ENCODE measurements around the gene STAG1.
"Not testable (repeated sequence)": the region's sequence is repeated elsewhere in the genome, so short reads cannot be mapped to it uniquely, and the experiment has no call there.

STAG1 gene
- total RNA-seq: 109 to 184 (median 151) reads per million in 9 experiments

DNA sequence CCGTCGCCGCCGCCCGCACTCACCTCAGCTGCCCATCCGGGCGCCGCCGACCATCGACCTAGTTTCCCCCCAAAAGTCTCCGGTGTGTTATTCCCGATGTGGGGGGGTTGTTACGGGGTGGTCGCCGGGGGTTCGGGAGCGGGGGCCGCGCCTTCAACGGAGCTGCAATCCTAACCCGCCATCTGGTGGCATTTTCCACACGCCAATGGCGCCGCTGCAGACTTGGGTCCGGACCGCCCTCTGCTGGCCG, at the start of gene STAG1:
TSS of gene STAG1 (minus strand) at position 207 of the 250 bp plus-strand sequence. CDS start 121,480 bp downstream, outside the sequence.
- ATAC-seq (replicated peaks): no peak
- H3K27me3 Mint-ChIP-seq: no peaks in the 10 kb centered on the region
- peaks cover 25% of the 10 kb centered on the region for H3K36me3 Mint-ChIP-seq (ENCODE audit: insufficient read depth)
- peaks cover 30 to 40% of the 10 kb centered on the region in 2 donors for H3K4me1 Mint-ChIP-seq (ENCODE audit: low read depth in 2 of 2)
- H3K4me3 Mint-ChIP-seq: peak within 1 kb of the TSS; percentile 90 to 96
- no peak for DNase-seq
- peak within 1 kb of the TSS; percentile 94 to 99 for H3K27ac Mint-ChIP-seq
- H3K9me3 Mint-ChIP-seq: no peaks in the 10 kb centered on the region

DNA sequence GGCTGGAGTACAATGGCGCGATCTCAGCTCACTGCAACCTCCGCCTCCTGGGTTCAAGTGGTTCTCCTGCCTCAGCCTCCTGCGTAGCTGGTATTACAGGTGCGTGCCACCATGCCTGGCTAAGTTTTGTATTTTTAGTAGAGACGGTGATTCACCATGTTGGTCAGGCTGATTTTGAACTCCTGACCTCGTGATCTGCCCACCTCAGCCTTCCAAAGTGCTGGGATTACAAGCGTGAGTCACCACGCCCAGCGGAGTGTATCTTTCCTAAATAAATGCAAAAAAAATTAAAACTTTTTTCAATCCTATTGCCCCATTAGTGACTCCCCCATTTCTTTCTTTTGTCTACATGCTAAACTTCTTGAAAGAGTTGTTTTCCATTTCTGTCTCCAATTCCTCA, 49.0 kb upstream of the STAG1 start:
- not testable (repeated sequence) for H3K27ac Mint-ChIP-seq; H3K27me3 Mint-ChIP-seq; ATAC-seq (replicated peaks); H3K36me3 Mint-ChIP-seq (ENCODE audit: insufficient read depth); DNase-seq; H3K9me3 Mint-ChIP-seq; H3K4me3 Mint-ChIP-seq
- peaks cover 0 to 17% of the 10 kb centered on the region in 2 donors for H3K4me1 Mint-ChIP-seq (ENCODE audit: low read depth in 2 of 2)

DNA sequence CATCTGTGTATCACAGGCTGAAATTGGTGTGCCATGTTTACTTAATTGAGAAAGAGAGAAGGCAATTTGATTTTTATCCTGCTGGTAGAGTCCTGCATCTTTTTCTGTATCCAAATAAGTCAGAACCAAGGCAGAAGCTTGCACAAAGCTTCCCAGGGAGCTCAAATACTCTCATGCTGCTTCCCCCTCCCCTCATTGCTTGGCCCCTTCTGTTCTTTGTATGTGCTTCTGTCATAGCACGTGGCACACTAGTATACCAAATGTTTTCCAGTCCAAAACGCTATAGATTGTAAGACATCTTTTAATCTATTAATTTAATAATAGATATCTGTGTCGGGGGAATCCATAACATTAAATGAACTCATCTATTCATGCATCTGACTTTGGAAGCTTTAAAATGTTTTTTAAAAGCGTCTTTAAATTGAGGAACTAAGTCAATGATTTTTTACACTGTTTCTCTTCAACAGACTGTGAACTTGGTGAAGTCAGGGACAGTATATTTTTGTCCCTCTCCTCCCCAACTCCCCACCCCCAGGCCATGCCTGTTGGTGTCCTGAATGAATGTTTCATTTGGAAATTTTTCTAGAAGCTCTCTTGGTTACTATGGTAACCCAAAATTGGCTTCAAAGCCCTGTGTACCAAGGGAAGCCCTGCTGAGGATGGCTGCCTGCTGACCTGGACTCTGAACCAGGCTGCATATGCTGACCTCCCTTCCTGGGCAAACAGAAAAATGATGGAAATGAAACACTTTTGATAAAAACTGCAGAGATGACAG, 40.6 kb upstream of the STAG1 start:
- Mint-ChIP-seq H3K4me3 (no peak overlapping the region), H3K27ac (no peak overlapping the region), H3K4me1 (ENCODE audit: low read depth in 2 of 2) (no peaks in the 10 kb centered on the region), H3K27me3 (peaks cover 14 to 21% of the 10 kb centered on the region in 2 donors), H3K36me3 (ENCODE audit: insufficient read depth) (no peaks in the 10 kb centered on the region), H3K9me3 (no peaks in the 10 kb centered on the region)
- no peak for DNase-seq
- no peak for ATAC-seq (replicated peaks)

DNA sequence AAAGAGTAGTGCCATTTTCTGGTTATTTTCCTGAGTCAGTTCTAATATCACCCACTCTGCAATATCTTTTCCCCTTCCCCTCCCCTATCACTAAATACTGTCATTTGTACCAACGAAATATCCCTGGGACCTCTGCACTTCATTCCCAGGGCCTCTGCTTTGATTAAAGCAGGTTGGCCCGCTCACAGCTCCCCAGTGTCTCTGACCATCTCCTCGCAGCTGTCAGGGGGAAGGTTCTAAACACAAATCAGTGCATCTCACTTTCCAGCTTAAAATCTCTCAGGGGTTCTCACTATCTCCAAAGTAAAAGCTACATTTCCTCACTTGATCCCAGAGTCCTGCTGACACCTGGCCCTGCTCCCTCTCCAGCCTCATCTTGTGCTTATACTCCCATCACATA, 38.6 kb upstream of the STAG1 start:
- Mint-ChIP-seq H3K27me3 (peaks cover 14 to 21% of the 10 kb centered on the region in 2 donors), H3K9me3 (no peaks in the 10 kb centered on the region), H3K27ac (no peak overlapping the region), H3K4me3 (no peak overlapping the region), H3K36me3 (ENCODE audit: insufficient read depth) (peaks cover 2% of the 10 kb centered on the region), H3K4me1 (ENCODE audit: low read depth in 2 of 2) (peaks cover 8% of the 10 kb centered on the region in 2 donors)
- DNase-seq (no peak), ATAC-seq (replicated peaks) (no peak)

DNA sequence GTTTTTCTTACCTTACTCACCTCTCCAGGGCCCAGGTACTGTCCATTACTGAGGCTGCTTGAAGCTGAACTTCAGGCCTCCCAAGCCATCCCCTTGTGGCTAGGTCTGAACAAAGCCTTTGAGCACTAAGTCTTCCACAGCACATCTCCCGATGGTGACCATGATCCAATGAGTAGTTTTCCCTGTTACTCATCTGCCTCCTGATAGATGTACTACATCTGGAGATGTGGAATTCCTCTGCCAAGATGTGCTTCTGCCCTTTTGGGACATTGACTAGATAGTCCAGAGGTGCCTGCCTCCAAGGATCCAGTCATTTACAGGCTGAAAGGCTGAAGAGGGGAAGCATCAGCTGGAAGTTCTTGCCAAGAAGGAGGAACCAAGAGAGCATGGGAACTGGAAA, 37.8 kb upstream of the STAG1 start:
- Mint-ChIP-seq H3K4me1 (ENCODE audit: low read depth in 2 of 2) (peaks cover 8% of the 10 kb centered on the region in 2 donors), H3K27ac (no peak overlapping the region), H3K4me3 (no peak overlapping the region), H3K36me3 (ENCODE audit: insufficient read depth) (peaks cover 2% of the 10 kb centered on the region), H3K27me3 (peaks cover 8 to 18% of the 10 kb centered on the region in 2 donors), H3K9me3 (no peaks in the 10 kb centered on the region)
- DNase-seq: no peak
- no peak for ATAC-seq (replicated peaks)

DNA sequence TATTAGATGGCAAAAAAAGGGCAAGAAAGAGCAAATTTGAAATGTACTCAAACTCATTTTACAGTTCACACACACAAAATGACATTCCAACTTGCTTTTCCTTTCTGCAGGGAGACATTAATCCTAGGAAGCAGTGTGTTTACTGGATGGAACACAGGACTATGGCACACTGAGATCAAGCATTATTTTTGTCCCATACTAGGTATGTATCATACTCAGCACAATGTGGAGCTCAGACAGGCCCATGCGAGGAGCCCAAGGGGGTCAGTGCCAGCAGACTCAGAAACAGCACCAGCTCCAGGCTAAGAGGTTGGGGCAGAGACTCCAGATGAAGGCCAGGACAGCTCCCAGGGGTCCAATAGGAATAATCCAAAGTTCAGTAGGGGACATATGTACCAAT, 36.0 kb upstream of the STAG1 start:
- no peak overlapping the region for H3K27ac Mint-ChIP-seq
- ATAC-seq (replicated peaks) (no peak), DNase-seq (no peak)
- peaks cover 0 to 7% of the 10 kb centered on the region in 2 donors for H3K27me3 Mint-ChIP-seq
- peaks cover 2% of the 10 kb centered on the region for H3K36me3 Mint-ChIP-seq (ENCODE audit: insufficient read depth)
- H3K9me3 Mint-ChIP-seq: no peaks in the 10 kb centered on the region
- peaks cover 8% of the 10 kb centered on the region in 2 donors for H3K4me1 Mint-ChIP-seq (ENCODE audit: low read depth in 2 of 2)
- H3K4me3 Mint-ChIP-seq: no peak overlapping the region

DNA sequence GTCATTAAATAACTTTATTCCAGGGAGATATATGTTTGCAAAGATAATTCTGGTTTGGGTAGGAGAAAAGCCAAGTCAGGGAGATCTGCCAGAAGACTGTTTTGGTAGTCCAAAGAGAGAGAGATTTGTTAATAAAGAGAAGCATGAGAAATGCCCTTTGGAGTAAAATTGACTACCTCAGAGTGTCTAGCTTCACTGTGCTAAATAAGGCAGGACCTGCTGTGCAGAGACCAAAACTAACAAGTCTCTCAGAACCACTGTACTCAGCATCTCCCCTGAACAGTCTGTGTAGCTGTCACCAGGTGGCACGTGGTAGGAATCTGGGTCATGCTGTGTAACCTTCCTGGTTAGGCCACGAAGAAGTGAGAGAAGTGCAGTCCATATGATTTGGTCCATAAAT, 35.2 kb upstream of the STAG1 start:
- DNase-seq (peak; percentile 21 to 27 (median 23)), ATAC-seq (replicated peaks) (peak; percentile 100)
- Mint-ChIP-seq H3K27ac (peak overlapping the region; percentile 67 to 81), H3K36me3 (ENCODE audit: insufficient read depth) (peaks cover 2% of the 10 kb centered on the region), H3K4me3 (no peak overlapping the region), H3K9me3 (no peaks in the 10 kb centered on the region), H3K4me1 (ENCODE audit: low read depth in 2 of 2) (peaks cover 8% of the 10 kb centered on the region in 2 donors), H3K27me3 (peaks cover 0 to 3% of the 10 kb centered on the region in 2 donors)

DNA sequence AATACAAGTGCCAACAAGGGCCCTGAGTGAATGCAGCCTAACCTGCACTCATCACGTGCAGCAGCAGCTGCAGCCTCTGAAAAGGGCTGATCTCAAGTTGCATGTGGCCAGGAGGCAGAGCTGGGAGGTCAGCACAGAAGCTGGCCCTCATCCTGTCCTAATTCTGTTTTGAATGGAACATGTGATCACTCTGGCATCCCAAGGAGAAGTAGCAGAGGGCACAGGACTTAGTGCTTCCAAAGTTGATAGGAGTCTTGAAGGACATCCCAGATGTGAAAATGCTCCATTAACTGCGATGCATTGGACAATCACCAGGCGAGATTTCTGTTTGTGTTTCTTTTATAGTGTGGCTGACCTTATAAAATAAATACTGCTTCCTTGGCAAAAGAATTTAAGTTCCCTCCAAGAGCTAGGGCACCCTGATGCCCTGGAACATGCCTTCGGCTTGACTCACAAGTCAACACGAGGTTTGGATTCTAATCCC, 31.6 kb upstream of the STAG1 start:
- H3K4me3 Mint-ChIP-seq: no peak overlapping the region
- DNase-seq (no peak), ATAC-seq (replicated peaks) (no peak)
- peaks cover 2% of the 10 kb centered on the region for H3K36me3 Mint-ChIP-seq (ENCODE audit: insufficient read depth)
- H3K4me1 Mint-ChIP-seq (ENCODE audit: low read depth in 2 of 2): peaks cover 8% of the 10 kb centered on the region in 2 donors
- H3K9me3 Mint-ChIP-seq: no peaks in the 10 kb centered on the region
- H3K27ac Mint-ChIP-seq: no peak overlapping the region
- H3K27me3 Mint-ChIP-seq: no peaks in the 10 kb centered on the region

DNA sequence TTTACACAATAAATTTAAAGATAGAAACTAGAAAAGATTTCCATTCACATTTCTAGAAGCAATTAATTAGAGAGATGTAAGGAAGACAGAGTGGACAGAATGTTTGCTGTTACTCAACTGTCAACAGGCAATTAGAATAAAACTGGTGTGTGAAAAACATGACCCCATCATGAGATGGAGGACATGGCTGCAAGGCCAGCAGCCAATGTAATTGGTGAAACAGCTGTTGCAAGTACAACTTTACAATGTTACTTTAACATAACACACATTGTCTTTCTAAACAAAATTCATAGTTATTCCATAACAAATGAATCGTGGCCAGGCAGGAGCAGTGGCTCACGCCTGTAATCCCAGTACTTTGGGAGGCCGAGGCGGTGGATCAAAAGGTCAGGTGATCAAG, 28.6 kb upstream of the STAG1 start:
- H3K27me3 Mint-ChIP-seq: no peaks in the 10 kb centered on the region
- no peak overlapping the region for H3K27ac Mint-ChIP-seq
- no peak overlapping the region for H3K4me3 Mint-ChIP-seq
- DNase-seq (no peak), ATAC-seq (replicated peaks) (no peak)
- no peaks in the 10 kb centered on the region for H3K36me3 Mint-ChIP-seq (ENCODE audit: insufficient read depth)
- H3K4me1 Mint-ChIP-seq (ENCODE audit: low read depth in 2 of 2): no peaks in the 10 kb centered on the region
- no peaks in the 10 kb centered on the region for H3K9me3 Mint-ChIP-seq

DNA sequence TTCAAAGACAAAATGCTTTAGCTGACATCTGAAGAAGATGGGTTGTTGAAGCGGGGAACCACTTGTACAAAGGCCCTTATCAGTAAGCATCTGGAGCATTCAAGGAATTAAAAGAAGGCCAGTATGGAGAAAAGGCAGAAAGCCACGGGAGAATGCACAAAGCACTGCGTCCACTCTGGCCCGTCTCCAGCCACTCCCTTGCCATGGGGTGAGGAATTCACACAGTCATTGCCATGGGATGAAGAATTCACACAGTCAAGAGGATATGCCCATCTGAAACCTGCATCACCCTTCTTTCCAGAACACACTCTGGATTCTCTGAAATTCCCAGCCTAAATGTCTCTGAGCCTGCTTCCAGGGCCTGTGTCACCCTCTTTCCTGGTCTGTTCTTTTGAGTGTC, 26.7 kb upstream of the STAG1 start:
- DNase-seq: no peak
- no peaks in the 10 kb centered on the region for H3K4me1 Mint-ChIP-seq (ENCODE audit: low read depth in 2 of 2)
- H3K36me3 Mint-ChIP-seq (ENCODE audit: insufficient read depth): no peaks in the 10 kb centered on the region
- no peaks in the 10 kb centered on the region for H3K9me3 Mint-ChIP-seq
- ATAC-seq (replicated peaks): no peak
- H3K27ac Mint-ChIP-seq: no peak overlapping the region
- no peaks in the 10 kb centered on the region for H3K27me3 Mint-ChIP-seq
- H3K4me3 Mint-ChIP-seq: no peak overlapping the region

DNA sequence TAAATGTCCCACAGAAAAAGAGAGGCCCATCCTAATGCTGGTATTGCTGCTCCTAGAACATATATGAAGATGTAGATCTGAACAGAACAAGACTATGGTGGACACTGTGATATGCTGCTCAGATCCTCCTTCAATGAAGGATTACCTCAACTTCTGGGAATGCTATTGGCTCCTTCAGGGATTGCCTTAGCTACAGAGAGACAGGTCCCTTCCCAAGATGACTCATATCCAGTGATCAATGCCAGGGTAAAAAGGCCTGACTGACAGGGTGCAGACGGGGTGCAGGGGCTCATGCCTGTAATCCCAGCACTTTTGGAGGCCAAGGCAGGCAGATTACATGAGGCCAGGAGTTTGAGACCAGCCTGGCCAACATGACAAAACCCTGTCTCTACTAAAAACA, 20.5 kb upstream of the STAG1 start:
- Mint-ChIP-seq H3K27me3 (no peaks in the 10 kb centered on the region), H3K36me3 (ENCODE audit: insufficient read depth) (no peaks in the 10 kb centered on the region), H3K4me1 (ENCODE audit: low read depth in 2 of 2) (no peaks in the 10 kb centered on the region), H3K9me3 (no peaks in the 10 kb centered on the region), H3K4me3 (no peak overlapping the region), H3K27ac (no peak overlapping the region)
- ATAC-seq (replicated peaks): no peak
- no peak for DNase-seq

DNA sequence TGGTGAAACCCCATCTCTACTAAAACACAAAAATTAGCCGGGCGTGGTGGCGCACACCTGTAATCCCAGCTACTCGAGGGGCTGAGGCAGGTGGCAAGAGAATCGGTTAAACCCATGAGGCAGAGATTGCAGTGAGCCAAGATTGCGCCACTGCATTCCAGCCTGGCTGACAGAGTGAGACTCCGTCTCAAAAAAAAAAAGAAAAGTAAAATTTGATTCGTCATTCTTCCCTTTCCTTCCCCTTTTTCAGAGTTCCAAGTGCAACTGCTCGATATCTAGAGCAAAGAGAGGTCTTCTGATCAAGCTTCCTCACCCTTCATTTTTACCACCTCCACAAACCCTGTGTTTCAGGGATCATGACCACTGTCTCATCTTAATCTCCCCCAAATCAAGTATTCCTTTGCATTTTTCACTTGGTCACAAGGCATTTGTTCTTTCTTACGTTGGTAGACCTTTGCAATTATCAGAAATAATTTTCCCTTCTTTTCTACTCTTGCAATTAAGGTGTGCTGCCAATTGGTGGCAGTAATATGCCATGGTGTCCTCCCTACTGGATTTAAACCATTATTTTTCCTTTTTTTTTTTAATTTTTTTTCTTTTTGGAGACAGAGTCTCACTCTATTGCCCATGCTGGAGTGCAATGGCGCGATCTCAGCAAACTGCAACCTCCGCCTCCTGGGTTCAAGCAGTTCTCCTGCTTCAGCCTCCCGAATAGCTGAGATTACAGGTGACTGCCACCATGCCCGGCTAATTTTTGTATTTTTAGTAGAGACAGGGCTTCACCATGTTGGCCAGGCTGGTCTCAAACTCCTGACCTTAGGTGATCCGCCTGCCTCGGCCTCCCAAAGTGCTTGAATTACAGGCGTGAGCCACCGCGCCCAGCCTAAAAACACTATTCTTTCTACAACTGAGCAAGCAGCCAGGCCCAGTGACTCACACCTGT, 6.3 kb upstream of the STAG1 start:
- H3K36me3 Mint-ChIP-seq (ENCODE audit: insufficient read depth); H3K27me3 Mint-ChIP-seq; H3K9me3 Mint-ChIP-seq; DNase-seq; H3K4me3 Mint-ChIP-seq; H3K27ac Mint-ChIP-seq; ATAC-seq (replicated peaks): not testable (repeated sequence)
- peaks cover 5 to 11% of the 10 kb centered on the region in 2 donors for H3K4me1 Mint-ChIP-seq (ENCODE audit: low read depth in 2 of 2)

DNA sequence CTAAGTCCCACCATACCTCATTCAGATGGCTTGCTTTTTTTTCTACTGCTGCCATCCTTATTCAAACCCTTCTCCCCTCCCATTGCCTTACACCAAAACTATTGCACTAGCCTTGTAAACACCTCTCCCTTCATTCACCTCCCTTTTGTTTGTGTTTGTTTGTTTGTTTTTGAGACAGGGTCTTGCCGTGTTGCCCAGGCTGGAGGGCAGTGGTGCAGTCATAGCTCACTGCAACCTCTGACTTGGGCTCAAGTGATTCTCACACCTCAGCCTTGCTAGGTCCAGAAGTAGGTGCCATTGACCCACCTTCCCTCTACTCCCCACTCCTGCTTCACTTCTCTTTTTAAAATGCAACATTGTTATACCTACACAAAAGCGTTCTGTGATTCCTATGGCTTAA, 3.0 kb upstream of the STAG1 start:
- H3K27ac Mint-ChIP-seq: peak overlapping the region; percentile 52 to 91

More for the DNA sequence above, 3.0 kb upstream of the STAG1 start:
- no peak overlapping the region for H3K4me3 Mint-ChIP-seq
- ATAC-seq (replicated peaks) (no peak), DNase-seq (no peak)
- peaks cover 19 to 27% of the 10 kb centered on the region in 2 donors for H3K4me1 Mint-ChIP-seq (ENCODE audit: low read depth in 2 of 2)
- peaks cover 21% of the 10 kb centered on the region for H3K36me3 Mint-ChIP-seq (ENCODE audit: insufficient read depth)
- H3K27me3 Mint-ChIP-seq: no peaks in the 10 kb centered on the region
- H3K9me3 Mint-ChIP-seq: no peaks in the 10 kb centered on the region
